DMS79 treated with DMSO at 0.1 percent for 48 hours (cell line): ENCODE measurements around the gene ARHGEF38.

Experiments
- DNase-seq: peaks from one replicate; lab custom pipeline; 2025; lab: John Stamatoyannopoulos, UW

Gene ARHGEF38, protein sequence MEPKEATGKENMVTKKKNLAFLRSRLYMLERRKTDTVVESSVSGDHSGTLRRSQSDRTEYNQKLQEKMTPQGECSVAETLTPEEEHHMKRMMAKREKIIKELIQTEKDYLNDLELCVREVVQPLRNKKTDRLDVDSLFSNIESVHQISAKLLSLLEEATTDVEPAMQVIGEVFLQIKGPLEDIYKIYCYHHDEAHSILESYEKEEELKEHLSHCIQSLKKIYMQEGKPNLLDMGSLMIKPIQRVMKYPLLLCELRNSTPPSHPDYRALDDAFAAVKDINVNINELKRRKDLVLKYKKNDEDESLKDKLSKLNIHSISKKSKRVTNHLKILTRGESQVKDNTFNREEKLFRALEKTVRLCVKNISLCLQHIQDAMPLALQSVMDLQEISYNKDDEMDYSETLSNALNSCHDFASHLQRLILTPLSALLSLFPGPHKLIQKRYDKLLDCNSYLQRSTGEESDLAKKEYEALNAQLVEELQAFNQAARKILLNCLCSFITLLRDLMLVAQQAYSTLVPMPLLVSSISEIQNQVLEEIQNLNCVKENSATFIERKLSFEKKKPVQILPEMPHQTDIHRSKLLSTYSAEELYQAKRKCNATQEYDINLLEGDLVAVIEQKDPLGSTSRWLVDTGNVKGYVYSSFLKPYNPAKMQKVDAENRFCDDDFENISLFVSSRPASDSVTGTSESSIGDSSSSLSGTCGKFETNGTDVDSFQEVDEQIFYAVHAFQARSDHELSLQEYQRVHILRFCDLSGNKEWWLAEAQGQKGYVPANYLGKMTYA

GRCh38 chr4:105551965-105552746, at the start of gene ARHGEF38:
TSS of gene ARHGEF38 (plus strand) at chr4:105552620. CDS start at chr4:105552766, 146 bp downstream.
- no peak for DNase-seq

DNA sequence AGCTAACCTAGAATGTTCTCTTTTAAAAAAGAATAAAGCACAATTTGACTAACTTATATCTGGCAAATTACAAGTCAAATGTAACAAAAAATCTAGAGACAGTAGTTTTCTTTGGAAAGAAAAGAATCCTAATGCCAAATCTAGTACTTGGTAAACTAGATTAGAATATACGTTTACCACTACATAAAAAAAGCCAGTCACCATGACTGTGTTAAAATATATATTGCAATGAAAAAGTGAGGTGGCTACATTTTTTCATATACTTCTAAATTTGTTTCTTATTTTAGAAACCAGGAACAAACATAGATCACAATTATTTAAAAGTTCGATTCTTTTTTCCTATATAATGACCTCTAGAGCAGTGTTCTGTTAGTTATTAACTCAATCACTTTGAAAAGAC, 48.9 kb upstream of the ARHGEF38 start:
- no peak for DNase-seq

- no peak for DNase-seq
Measured at GRCh38 chr4:105504744-105505143, 47.7 kb upstream of the ARHGEF38 start.

GRCh38 chr4:105509291-105509690, 43.1 kb upstream of the ARHGEF38 start:
- DNase-seq = no peak

DNA sequence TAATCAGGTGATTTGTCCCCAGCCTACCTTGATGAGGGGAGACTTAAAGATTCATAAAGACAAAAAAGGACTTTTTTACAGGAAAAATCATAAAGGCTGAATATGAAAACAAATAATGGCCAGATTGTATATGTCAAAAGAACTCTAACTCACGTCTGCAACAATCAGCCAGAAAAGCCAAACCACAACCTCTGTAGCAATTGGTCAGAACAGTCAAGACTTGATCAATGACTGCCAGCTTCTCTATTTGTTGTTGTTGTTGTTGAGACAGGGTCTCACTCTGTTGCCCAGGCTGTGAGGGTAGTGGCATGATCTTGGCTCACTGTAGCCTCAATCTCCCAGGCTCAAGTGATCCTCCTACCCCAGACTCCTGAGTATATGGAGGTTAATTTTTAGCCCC, 42.7 kb upstream of the ARHGEF38 start:
- DNase-seq = no peak

GRCh38 chr4:105510245-105510644, 42.2 kb upstream of the ARHGEF38 start:
- DNase-seq = no peak

GRCh38 chr4:105520819-105521790, 31.3 kb upstream of the ARHGEF38 start:
- no peak for DNase-seq

DNA sequence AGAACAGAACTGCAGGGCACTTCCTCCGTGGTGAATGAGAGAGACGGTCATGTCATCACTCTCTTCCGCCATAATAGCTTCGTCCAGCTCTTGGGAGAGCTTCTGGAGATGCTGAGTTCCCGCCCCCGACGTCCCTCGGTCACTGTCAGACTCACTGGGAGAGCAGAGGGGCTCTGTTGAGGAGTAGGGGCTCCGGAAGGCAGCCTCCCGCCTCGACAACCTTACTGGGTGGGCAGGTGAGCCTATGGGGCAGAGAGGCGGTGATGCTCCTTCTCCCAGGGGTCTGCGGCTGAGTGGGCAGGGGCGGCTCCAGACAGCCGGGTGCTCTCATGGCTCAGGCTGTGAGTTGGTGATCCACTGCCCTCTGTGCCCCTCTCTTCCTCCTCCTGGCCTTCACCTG, 25.8 kb upstream of the ARHGEF38 start:
- DNase-seq = no peak

DNA sequence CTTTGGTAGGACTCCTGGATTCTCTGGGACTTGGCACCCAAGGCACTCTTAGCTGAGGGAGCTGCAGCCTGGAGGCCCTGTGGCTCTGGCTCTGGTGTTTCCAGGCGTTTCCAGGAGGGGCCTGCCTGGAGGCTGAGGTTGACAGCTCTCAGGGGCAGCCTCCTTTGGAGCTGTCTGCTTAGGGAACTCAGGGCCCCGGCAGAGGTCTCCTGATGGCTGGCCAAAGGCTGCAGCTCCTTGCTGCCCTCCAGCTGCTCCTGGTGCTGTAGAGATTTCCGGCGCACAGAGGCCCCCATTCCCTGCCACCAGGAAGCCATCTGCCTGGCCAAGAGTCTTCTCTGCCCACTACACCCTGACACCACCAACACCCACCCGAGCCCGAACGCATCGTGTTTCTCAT, 25.3 kb upstream of the ARHGEF38 start:
- DNase-seq = no peak

GRCh38 chr4:105536601-105537000, 15.8 kb upstream of the ARHGEF38 start:
- DNase-seq = no peak

GRCh38 chr4:105541420-105541819, 11.0 kb upstream of the ARHGEF38 start:
- DNase-seq = no peak

DNA sequence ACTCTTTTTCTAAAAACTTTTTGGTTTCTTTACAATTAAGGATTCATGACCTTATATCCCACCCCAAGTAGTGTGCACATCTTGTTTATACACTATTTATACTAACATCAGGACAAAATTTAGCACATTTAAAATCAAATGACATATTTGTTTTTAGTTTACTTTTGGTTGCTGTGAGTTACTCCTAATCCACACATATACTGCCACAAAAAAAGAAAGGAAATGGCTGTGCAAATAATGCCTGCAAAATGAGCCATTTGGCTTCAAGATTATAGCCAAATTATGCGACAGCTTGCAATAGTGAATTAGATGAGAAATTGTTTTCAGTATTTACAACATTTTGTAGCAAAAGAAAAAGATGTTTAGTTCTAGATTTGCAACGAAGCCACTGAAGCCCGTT, 10.4 kb upstream of the ARHGEF38 start:
- DNase-seq = no peak

GRCh38 chr4:105543346-105543745, 9.1 kb upstream of the ARHGEF38 start:
- DNase-seq = no peak

GRCh38 chr4:105543881-105544280, 8.5 kb upstream of the ARHGEF38 start:
- DNase-seq = no peak

DNA sequence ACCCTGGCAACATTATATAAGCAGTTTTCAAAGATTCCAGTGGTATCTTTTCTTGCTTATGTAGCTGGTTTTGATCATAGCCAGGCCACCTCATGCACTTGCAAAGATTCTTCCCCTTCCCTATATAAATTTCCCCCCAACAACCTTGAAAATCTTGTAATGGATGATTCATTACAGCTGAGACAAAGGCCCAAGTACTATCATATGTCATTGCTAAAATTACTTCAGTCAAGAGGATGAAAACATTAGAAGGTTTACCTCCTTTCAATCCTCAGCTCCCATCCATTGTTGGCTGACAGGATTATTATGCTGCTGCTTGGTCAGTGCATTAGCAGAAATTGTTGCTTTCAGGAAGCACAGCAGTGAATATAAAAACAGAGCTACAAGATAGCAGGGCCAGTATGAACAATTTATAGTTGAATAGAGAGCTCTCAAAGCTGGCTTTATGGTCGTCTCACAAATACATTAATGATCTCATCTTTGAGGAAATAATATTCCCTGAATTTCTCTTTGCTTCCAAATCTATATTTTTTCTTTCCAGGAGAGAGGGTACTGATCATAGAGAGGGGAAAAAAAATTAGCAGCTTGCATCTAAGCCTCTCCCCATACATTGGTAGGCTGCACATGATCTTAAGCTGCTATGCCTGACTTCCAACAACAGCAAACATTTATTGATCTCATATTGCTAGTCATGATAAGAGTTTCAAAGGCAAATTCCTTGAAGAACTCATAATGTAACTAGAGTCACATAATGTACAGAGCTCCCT, 7.7 kb upstream of the ARHGEF38 start:
- DNase-seq = no peak

GRCh38 chr4:105546086-105546485, 6.3 kb upstream of the ARHGEF38 start:
- DNase-seq = no peak

DNA sequence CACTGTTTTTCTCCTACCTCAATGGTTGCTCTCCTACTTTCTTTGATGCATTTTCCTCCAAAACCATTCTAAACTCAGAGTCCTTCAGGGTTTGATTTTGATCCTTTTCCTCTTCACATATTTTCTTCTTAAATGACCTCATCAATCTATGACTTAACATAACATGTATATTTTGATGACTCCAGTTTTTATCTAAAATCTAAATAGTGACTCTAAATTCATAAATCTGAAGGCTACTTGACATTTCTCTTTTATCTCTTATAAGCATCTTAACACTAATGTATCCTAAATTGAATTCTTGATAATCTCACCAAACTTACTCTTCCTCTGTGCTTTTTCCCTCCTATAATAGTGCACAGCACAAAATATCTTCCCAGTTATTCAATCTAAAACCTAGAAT, 4.7 kb upstream of the ARHGEF38 start:
- DNase-seq = no peak

- no peak for DNase-seq
Measured at GRCh38 chr4:105548483-105548882, 3.9 kb upstream of the ARHGEF38 start.

GRCh38 chr4:105550641-105551040, 1.8 kb upstream of the ARHGEF38 start:
- DNase-seq = no peak

GRCh38 chr4:105555409-105555808, 3.0 kb downstream of the ARHGEF38 start:
- no peak for DNase-seq

GRCh38 chr4:105556206-105556605, 3.8 kb downstream of the ARHGEF38 start:
- DNase-seq = no peak
